DMS53 treated with DMSO at 0.1 percent for 48 hours (cell line): Measurements from ENCODE around the gene CEP63.

Experiments
- DNase-seq: peaks from one replicate; lab custom pipeline; 2025; ENCODE audit not compliant: unreplicated experiment; lab: John Stamatoyannopoulos, UW

CEP63 gene

DNA sequence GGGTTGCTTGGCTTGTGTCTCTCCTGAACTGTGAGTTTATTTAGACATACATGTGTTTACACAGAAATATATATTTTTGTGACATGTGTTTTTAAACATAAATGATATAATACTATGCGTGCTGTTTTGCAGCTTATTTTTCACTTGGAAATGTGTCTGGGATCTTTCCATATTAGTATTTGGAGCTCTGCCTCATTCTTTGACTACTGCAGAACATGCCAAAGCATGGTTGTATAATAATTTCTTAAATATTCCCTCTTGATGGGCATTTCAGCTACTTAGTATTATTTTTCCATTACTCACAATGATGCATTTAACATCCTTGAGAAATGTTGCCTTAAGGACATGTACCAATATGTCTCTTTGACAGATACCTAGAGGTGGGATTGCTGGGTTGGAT lies 19.5 kb upstream of the CEP63 start:
- DNase-seq, result no peak

DNA sequence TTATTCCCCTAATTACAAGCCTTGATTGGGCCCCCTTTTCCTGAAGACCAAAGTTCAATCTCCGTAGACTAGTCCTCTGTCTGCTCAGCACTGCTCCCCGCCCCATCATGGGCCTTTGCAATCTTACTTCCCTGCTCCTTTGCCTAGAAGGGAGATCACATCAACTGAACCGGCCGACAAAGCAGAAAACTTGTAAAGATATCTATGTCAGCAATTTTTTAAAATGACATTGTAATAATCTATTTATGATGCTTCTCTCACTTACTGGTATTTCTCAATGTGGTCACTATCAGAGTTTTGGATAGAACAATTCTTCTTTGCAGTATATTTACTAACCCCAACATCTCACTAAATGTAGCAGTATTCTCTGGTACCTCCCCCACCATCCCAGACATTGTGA lies 17.3 kb upstream of the CEP63 start:
- no peak for DNase-seq

GRCh38 chr3:134471521-134472193 lies 14.2 kb upstream of the CEP63 start:
- no peak for DNase-seq

DNA sequence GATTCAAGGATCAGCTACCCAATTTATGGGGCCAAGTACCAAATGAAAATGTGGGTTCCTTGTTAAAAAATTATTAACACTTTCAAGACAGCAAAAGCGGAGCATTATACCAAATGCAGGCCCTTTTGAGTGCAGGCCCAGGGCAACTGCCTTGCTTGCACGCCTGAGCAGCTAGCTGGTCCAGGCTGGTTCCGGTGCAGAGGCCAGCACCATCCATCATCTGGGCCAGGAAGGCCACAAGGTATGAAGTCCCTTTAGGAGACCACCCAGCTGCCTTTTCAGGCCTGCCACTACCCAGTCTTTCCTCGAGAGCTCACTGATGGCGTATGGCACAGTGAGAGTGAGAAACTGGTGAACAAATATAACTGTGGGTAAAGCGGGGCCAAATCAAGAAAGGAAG lies 13.0 kb upstream of the CEP63 start:
- no peak for DNase-seq

GRCh38 chr3:134473868-134474546 lies 11.8 kb upstream of the CEP63 start:
- DNase-seq, result peak; percentile 47

DNA sequence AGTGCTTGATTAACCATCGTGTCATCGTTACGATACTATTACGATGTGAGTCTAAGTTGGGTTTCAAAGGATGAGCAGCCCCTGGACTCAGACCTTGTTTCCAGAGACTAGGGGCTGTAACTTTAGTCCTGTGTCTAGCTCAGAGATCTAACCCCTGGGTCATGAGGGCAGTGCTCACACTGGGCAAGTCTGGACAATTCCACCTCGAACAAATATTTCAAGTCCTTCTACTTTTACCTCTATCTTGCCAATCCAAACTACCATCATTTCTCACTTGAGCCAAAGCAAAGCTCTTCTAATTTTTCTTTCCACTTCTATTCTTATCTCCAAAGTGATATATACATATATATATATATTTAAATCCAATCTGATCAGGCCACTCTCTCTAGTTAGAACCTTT lies 10.9 kb upstream of the CEP63 start:
- DNase-seq, result no peak

DNA sequence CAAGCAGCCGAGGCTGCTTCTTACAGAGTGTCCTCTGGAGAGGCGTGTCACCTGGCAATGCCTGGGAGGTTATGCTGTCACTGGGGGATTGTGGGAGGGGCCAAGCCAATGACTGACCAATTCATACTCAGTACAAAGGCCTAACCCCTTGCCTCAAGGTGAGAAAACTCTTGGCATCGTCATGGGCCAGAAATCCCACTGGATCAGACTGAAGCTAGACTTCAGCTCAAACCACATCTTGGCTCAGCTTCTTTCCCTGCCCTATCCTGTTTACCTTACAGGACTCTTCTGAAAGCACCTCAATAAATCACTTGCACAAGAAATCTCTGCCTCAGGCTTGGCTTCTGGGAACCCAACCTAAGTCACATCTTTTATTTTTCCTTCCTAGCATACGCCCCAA lies 9.6 kb upstream of the CEP63 start:
- no peak for DNase-seq

GRCh38 chr3:134477002-134477401 lies 8.9 kb upstream of the CEP63 start:
- no peak for DNase-seq

- no peak for DNase-seq
Measured at GRCh38 chr3:134477938-134478337, 7.9 kb upstream of the CEP63 start.

- DNase-seq, result no peak
Measured at GRCh38 chr3:134480546-134480945, 5.3 kb upstream of the CEP63 start.

DNA sequence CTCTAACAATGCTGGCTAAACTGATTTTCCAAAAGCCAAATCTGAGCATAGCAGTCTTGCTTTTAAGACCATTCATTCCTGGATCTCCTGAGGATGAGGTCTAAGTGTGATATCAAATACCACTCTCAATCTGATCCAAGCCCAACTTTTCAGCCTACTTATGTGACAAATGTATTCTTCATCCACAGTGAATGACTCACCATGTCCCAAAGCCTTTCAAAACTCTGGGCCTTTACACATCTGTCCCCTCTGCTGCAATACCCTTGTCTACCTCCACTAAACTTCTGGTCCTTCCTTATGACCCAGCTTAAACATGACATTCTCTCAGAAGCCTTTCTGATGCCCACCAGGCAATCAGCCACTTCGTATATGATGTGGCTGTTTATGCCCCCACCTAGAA lies 4.7 kb upstream of the CEP63 start:
- no peak for DNase-seq

DNA sequence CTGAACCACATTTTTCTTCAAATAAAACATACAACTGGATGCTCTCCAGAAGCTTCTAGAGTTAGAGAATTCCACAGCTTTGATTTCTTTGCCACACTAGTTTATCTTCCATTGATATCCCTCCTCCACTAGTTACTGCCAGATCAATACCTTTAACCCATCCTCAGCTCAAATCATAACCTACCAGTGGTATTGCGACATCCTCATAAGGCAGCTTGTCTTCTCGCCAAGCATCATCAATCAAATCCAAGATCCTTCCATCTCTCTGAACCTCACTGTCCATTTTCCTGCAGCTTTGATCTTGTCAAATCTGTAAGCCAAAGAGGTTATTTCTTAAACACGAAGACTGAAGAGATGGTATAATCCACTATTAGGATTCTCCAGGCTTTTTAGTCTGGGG lies 3.2 kb upstream of the CEP63 start:
- DNase-seq, result no peak

GRCh38 chr3:134483195-134483900 lies 2.5 kb upstream of the CEP63 start:
- DNase-seq, result no peak

DNA sequence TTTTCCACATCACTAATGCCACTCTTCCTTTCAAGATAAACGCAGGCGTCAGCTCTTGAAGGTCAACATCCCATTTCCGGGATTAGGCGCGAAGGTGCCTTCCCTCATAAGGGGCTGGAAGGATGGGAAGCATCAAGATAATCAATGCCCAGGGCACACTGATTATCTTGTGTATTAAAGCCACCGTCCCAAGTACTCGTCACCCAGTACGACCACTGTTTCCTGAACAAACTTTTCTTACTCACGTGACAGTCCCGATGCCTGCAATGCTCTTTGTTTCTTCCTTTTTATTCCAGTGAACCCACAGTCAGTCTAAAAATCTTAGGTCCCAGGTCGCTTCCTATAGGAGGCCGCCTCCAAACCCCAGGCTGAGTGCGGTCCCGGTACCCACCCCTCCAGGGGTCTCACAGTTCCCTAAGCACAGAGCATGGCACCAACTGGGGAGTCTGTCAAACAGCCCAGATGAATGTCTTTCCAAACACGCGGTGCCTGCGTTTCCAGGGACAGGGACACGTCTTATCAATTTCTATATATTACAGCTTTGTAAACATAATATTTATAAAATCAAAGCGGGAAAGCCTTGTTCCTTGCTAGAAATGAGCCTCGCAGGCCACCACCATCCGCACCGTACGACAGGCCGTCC lies 661 bp upstream of the CEP63 start:
- DNase-seq, result peak; percentile 26

DNA sequence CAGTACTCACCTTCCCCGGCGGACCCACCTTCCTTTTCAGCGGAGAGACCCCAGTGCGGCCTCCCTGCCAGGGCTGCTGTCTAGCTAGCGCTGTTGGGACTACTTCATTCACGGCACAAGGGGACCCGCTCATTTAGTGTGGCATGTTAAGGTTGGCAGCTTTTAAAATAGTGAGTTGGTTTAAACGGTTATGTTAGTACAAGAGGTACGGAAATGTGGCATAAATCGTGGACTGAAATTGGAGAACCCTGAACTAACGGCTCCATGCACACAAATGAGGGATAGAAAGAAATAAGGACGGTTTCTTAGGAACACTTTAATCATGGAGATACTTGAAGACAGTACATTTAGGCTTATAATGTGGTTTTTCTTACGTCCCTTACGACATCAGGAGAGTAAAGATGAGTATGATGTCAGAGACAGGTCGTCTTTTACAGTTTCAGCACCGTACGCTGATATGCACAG lies 752 bp downstream of the CEP63 start:
- DNase-seq, result peak; percentile 4

- peak; percentile 0 for DNase-seq
Measured at GRCh38 chr3:134487406-134487805, 1.5 kb downstream of the CEP63 start.

- no peak for DNase-seq
Measured at GRCh38 chr3:134494495-134494894, 8.6 kb downstream of the CEP63 start.

DNA sequence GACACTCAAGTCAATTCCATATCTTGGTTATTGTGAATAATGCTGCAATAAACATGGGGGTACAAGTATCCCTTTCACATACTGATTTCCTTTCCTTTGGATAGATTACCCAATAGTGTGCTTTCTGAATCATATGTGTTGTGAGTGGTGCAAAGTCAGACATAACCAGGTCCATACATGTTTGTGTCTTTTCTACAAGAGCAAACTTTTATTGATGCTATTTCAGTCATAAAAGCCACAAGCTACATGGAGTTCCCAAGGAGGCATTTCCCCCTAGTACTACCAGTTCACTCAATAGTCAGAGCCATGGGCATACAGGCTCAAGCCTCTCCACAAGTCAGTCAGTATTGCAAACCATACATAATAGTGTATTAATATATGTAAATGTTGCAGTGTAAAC lies 10.1 kb downstream of the CEP63 start:
- no peak for DNase-seq

DNA sequence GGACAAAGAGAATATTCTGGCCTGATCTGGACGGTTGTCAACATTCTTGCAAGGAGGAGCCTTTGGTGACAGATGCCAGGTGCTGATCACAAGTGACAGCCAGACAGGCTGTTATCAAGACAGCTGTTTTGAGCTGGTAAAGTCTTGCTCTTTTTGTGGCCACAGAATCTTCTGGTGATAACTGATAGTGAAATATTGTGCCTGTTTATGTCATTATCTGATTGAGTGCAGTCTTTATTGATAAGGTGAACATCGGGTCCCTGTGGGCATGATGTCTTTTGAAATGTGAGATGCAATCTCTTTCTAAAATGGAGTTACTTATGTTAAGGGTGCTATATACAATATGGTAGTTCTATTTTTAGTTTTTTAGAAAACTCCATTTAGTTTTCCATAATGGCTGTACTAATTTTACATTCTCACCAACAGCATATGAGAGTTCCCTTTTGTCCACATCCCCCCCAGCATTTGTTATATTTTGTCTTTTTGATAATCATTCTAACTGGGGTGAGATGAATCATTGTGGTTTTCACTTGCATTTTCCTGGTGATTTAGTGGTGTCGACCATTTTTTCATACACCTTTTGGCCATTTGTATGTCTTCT lies 10.7 kb downstream of the CEP63 start:
- no peak for DNase-seq

GRCh38 chr3:134503266-134503665 lies 17.4 kb downstream of the CEP63 start:
- DNase-seq, result no peak

GRCh38 chr3:134504132-134504531 lies 18.3 kb downstream of the CEP63 start:
- DNase-seq, result no peak
